GM12874 (cell line): Measurements from ENCODE around the gene ATP2A1.

Experiments used
- TF ChIP-seq, protein P1 (sequence below): IDR thresholded peaks from 2 replicates; pipeline ENCODE4 v1.5.1; 2011; ENCODE audit warnings: low read depth, mild to moderate bottlenecking, control low read depth, low read length, moderate library complexity; ENCODE audit not compliant: insufficient read depth

The ATP2A1 gene

DNA sequence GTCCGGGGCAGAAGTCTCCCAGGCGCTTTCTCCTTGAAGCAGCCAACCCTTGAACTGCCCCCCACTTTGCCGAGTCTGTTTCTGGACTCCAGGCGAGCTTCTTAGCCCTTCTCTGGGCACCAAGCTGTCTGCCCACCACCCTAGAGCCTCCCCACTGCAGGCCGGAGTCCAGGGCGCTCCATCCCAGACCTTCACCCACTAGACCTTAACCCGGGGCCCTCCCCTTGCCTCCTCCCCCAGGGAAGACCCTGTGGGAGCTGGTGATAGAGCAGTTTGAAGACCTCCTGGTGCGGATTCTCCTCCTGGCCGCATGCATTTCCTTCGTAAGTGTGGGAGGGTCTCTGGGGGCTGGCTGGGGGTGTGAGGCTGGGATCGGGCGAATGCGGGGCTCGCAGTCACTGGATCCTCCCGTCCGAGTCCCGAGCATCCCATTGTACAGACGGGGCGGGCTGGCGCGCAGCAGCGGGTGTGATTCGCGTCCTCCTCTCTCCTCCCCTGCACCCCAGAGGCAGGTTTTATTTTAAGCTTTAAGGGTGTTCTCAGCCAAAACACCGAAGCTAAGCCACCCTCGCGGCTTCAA is 1.1 kb downstream of the ATP2A1 start:
- TF ChIP-seq, protein P1, sequence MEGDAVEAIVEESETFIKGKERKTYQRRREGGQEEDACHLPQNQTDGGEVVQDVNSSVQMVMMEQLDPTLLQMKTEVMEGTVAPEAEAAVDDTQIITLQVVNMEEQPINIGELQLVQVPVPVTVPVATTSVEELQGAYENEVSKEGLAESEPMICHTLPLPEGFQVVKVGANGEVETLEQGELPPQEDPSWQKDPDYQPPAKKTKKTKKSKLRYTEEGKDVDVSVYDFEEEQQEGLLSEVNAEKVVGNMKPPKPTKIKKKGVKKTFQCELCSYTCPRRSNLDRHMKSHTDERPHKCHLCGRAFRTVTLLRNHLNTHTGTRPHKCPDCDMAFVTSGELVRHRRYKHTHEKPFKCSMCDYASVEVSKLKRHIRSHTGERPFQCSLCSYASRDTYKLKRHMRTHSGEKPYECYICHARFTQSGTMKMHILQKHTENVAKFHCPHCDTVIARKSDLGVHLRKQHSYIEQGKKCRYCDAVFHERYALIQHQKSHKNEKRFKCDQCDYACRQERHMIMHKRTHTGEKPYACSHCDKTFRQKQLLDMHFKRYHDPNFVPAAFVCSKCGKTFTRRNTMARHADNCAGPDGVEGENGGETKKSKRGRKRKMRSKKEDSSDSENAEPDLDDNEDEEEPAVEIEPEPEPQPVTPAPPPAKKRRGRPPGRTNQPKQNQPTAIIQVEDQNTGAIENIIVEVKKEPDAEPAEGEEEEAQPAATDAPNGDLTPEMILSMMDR, result no peak

DNA sequence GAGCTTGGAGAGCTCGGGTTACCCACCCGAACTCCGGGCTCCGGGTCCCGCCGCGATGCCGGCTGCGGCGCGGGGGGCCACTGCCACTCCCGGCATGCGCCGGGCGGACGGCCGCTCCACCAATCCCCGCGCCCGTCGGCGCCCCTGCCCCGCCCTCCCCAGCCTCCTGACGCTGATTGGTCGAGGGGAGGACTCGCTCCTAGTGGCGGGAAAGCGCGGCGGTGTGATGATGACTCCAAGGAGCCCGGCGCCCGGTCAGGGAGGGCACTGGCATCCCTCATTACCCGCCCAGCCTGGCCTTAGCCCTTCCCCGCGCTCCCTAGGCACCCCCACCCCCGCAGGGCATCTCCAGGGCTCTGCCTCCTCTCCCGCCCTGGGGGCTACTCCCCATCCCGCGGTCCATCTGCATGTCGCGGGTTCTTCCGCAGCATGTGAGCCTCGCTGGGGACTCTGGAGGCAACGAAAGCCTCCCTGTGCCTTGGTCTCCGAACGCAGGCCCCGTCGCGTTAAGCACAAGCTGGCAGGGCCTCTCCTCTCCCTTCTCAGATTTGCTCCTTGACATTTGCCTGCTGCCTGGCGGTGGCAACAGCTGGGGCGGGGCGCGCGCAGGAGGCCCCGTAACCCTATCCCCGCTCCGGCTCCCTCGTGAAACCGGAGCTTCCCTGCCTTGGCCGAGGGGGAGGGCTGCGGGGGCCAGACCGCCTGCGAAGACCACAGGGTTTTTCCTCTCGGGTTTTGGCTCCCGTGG is 1.7 kb downstream of the ATP2A1 start:
- TF ChIP-seq, protein P1, result no peak

GRCh38 chr16:28880589-28880915 is 2.3 kb downstream of the ATP2A1 start:
- TF ChIP-seq, protein P1, result no peak

DNA sequence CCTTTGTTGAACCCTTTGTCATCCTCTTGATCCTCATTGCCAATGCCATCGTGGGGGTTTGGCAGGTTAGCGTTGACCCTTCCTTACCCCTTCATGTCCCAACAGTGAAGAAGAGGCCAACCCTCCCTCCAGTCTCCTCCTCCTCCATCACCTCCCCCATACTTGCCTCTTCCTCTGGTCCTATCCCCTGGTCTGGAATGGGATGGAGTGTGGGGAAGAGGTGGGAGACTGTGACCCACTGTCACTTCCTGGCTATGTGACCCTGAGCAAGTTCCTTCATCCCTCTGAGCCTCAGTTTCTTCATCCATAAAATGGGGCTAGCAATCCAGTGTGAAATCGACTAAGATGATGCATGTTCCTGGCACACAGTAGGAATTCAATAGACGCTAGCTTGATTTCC is 2.7 kb downstream of the ATP2A1 start:
- TF ChIP-seq, protein P1, result no peak

DNA sequence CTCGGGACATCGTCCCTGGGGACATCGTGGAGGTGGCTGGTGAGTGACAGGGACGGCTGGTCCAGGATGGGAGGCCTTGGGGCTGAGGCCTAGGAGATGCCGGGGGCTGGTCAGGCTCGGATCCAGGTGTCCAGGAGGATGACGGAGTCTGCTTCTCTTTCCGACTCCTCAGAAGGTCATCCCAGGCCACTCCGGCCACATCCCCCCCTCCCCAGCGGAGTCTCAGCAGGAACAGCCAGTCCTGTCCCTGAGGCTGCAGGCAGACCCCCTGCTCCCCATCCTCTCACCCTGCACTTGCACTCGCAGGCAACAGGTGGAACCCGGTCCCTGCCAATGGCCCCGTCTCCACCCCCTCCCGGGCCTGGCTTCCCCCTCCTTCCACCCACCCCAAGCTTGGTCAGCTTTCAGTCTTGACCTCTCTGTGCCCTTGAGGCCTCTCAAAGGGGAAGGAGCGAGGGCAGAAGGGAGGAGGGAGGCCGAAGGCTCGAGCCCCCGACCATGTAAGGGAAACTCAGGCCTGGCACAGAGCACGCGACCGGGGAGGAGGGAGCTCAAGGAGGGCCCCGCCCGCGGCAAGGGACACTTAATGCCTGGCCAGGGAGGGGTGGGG is 4.4 kb downstream of the ATP2A1 start:
- TF ChIP-seq, protein P1, result no peak

DNA sequence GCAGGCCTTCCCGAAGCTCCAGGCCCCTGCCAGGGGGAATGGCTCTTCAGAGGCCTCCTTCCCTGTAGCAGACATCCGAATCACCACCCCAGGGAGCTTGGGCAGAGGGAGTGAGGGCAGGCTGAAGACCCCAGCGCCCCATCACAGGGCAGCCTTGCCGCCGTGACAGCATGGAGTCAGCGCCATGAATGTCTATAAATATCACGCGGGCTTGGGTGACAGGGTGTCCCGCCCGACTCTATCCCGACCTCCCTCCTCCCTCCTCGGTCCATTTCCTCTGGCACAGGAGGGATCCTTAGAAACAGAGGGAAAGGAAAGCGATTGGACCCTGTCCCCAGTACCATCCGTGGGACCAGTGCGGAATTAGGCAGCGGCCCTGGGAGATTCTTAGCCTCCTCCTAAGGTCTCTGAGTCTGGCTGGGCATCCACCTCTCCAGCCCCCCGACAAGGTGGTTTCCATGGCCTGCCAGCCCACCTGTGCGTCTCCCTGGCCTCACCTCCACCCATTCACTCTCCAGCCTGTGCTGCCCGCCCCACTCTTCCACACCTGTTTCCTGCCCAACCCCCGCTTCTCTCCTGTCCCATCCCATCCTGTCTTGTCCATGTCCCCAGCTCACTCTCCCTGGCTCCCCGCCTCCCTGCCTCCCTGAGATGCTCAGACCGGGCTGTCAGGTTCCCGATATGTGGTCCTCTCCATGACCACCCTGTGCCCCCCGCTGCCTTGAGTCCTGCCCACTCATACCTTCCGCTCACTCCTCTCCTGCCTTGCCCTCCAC is 5.1 kb downstream of the ATP2A1 start:
- TF ChIP-seq, protein P1, result no peak

GRCh38 chr16:28884045-28884444 is 5.8 kb downstream of the ATP2A1 start:
- TF ChIP-seq, protein P1, result no peak
